Right lobe of liver (tissue), 6 donors: ENCODE results near the gene C6orf89. TPM values are rescaled to one million over a fixed set of nuclear protein-coding genes. Genes with fewer than 3 reads are reported as not detected.

ENCODE experiments used
- ATAC-seq, 4 donors: fragments of 200-7000 bp; cut with Tn5 transposase; one replicate each; pipeline ENCODE4 v1.9.1; 2020; ENCODE audit warnings: mild to moderate bottlenecking in 4 of 4, moderate library complexity in 4 of 4
- DNase-seq, 3 donors: peaks; one replicate each; pipeline ENCODE4 v3.0.0-alpha.2; 2020
- H3K27ac ChIP-seq, 3 donors: fragments of 200-600 bp; one replicate each; pipeline ENCODE4 v1.8.0; 2022
- H3K27me3 ChIP-seq, 2 donors: fragments of 200-600 bp; one replicate each; pipeline ENCODE4 v1.8.0; 2022
- H3K36me3 ChIP-seq, 4 donors: fragments of 200-600 bp; sonication (generic) in 1 of 4; one replicate each; pipeline versions ENCODE4 v1.5.1 to v1.8.0; 2017 to 2022; ENCODE audit warnings: control low read depth in 1 of 4
- H3K4me1 ChIP-seq, 4 donors: fragments of 200-600 bp; sonication (generic) in 1 of 4; one replicate each; pipeline versions ENCODE4 v1.5.1 to v1.8.0; 2017 to 2022; ENCODE audit warnings: control low read depth in 1 of 4
- H3K4me3 ChIP-seq, 3 donors: fragments of 200-600 bp; one replicate each; pipeline ENCODE4 v1.8.0; 2022
- H3K9me3 ChIP-seq, 4 donors: fragments of 200-600 bp; sonication (generic) in 1 of 4; one replicate each; pipeline versions ENCODE4 v1.5.1 to v1.8.0; 2017 to 2022; ENCODE audit warnings: control low read depth in 1 of 4
- CTCF ChIP-seq, 4 donors: fragments of 200-600 bp in 3 of 4; fragments of 450-650 bp in 1 of 4; IDR thresholded peaks; one replicate each; pipeline versions ENCODE4 v1.5.1 to v1.8.0; 2016 to 2022; ENCODE audit warnings: antibody characterized with exemption in 4 of 4, mild to moderate bottlenecking in 2 of 4
- POLR2A ChIP-seq: fragments of 450-650 bp; IDR thresholded peaks from one replicate; pipeline ENCODE4 v1.6.1; 2017; ENCODE audit warnings: antibody characterized with exemption, mild to moderate bottlenecking
- WGBS: methylation state at CpG from one replicate; pipeline ENCODE4 v1.1.6; 2018; ENCODE audit warnings: low coverage, low lambda C conversion rate; ENCODE audit not compliant: insufficient coverage; ENCODE audit errors: missing lambda C conversion rate; 5-methylcytosine and 5-hydroxymethylcytosine counted together
- intact Hi-C, 2 donors: fragments of 100-400 bp; cut with DNase I; formaldehyde crosslinking; loops; one replicate each; pipeline versions ENCODE4 v1.11.2 to v1.14.1; 2022
- total RNA-seq, 6 experiments: library from RNA; depleted of rRNA in 2 of 6; stranded (reverse); fragments of >200 nt in 2 of 6; fragmentation: NEBNext Ultra II Directional in 3 of 6; extraction: Animal tissue kit (Norgen Biotek cat#: 25700) in 3 of 6; gene quantifications; one replicate each; pipeline versions ENCODE4 v1.1.0 to v1.2.4, GENCODE V29; 2016 to 2023
- donor health status: DM: no; HTN: yes; CAD: no.
- donor health status: DM: no; HTN: no; CAD: no.
- donor health status: DM: no; HTN: no; CAD: no.
- donor health status: DM: no; HTN: yes; CAD: no.
- donor health status: DM: no; HTN: yes; CAD: no.

C6orf89 gene
- total RNA-seq, 6 experiments from 2014 or later = 29.0 to 37.0 (median 32.1) TPM

DNA sequence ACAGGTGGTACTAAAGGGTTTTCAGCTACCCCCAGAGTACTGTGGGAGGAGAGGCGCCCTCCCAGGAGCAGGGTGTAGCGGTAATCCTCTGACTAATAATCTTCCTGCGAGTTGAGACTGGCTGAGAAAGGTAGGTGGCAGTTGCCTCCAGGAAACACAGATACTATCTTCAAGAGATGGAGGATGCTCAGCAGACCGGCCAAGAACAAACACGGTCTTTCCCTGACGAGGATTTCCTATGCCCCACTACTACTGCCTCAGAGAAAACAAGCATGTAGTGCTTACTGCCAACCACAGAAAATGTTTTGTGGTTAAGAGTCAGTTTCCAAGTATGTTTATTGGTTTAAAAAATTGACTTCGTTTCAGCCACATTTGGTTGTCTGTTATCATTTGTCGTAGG, 26.8 kb downstream of the C6orf89 start:
- H3K27ac ChIP-seq = no peak overlapping the region
- H3K4me1 ChIP-seq = peaks cover 0 to 14% (median 0%) of the 10 kb centered on the region in 4 donors
- H3K4me3 ChIP-seq = no peak overlapping the region
- H3K36me3 ChIP-seq = peaks cover 0 to 24% (median 12%) of the 10 kb centered on the region in 4 donors
- intact Hi-C loops = no loop called here
- H3K9me3 ChIP-seq = no peaks in the 10 kb centered on the region
- no peak for ATAC-seq
- no peaks in the 10 kb centered on the region for H3K27me3 ChIP-seq
- DNase-seq = no peak
- 62% methylated on average over 8 of the region's 8 CpGs for WGBS
- TF ChIP-seq CTCF (IDR thresholded peaks at IDR 0.05) (no peak), POLR2A (no peak)

DNA sequence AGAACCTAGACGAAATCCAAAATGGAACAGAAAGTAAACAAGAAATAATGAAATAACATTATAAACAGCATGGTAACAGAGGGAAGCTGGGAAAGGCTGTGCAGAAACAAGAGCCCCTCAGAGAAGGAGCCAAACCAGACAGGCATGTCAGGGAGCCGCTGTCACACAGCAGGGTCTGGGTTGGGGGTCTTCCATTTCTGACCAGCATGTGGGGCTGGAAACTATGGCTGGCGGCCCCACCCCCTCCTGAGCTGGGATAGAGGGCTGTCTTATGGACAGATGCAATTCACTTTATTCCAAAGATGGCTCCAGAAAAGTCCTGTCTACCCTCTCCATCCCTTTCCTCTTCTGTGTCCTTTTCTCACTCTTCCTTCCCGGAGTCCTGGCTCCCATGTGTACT, 27.3 kb downstream of the C6orf89 start:
- no peaks in the 10 kb centered on the region for H3K27me3 ChIP-seq
- DNase-seq (no peak), ATAC-seq (no peak)
- peaks cover 0 to 9% (median 0%) of the 10 kb centered on the region in 4 donors for H3K4me1 ChIP-seq
- peaks cover 0 to 24% (median 12%) of the 10 kb centered on the region in 4 donors for H3K36me3 ChIP-seq
- intact Hi-C loops = no loop called here
- no peak overlapping the region for H3K4me3 ChIP-seq
- H3K9me3 ChIP-seq = no peaks in the 10 kb centered on the region
- 62% methylated on average over 4 of the region's 4 CpGs for WGBS
- peak overlapping the region; percentile 47 to 81 (median 77) for H3K27ac ChIP-seq
- TF ChIP-seq CTCF (IDR thresholded peaks at IDR 0.05) (no peak), POLR2A (no peak)

DNA sequence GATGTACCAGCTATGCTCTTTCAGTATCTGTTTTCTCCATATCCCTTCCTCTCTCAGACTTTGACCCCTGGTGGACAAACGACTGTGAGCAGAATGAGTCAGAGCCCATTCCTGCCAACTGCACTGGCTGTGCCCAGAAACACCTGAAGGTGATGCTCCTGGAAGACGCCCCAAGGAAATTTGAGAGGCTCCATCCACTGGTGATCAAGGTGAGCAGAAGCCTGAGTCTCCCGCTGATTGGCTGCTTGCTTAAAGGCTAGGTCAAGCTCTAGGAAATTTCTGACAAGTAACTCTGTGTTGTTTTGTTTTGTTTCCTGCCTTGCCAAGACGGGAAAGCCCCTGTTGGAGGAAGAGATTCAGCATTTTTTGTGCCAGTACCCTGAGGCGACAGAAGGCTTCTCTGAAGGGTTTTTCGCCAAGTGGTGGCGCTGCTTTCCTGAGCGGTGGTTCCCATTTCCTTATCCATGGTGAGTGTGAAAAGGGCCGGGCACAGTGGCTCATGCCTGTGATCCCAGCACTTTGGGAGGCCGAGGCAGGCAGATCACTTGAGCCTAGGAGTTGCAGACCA, 28.6 kb downstream of the C6orf89 start:
- Histone ChIP-seq H3K4me3 (no peak overlapping the region), H3K27me3 (no peaks in the 10 kb centered on the region), H3K9me3 (no peaks in the 10 kb centered on the region), H3K36me3 (peaks cover 0 to 26% (median 17%) of the 10 kb centered on the region in 4 donors), H3K4me1 (peaks cover 0 to 7% (median 0%) of the 10 kb centered on the region in 4 donors), H3K27ac (peak overlapping the region; percentile 47 to 81 (median 77))
- ATAC-seq = peak; percentile 97 to 99 (median 98)
- intact Hi-C loops = no loop called here
- peak in 2 of 3 donors; percentile 72 to 77 for DNase-seq
- 49% methylated on average over 9 of the region's 10 CpGs for WGBS
- TF ChIP-seq POLR2A (no peak), CTCF (IDR thresholded peaks at IDR 0.05) (peak in 3 of 4 donors; percentile 15 to 38 (median 26))

DNA sequence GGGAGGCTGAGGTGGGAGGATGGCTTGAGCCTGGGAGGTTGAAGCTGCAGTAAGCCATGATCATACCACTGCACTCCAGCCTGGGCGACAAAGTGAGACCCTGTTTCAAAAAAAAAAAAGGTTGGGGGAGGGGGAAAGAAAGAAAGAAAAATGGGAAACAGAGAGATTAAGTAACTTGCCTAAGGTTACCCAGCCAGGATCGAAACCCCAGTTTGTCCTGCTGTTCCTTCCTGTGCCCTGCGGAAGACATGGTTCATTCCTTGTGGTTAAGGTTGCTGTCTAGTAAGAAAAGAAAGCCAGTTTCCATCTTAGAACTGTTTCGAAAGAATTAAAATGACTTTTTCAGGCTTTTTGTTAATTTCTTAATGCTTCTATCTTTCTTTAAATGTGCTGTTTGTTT, 29.8 kb downstream of the C6orf89 start:
- H3K36me3 ChIP-seq = peaks cover 0 to 29% (median 17%) of the 10 kb centered on the region in 4 donors
- no peak overlapping the region for H3K4me3 ChIP-seq
- DNase-seq (no peak), ATAC-seq (no peak)
- no peak for TF ChIP-seq CTCF (IDR thresholded peaks at IDR 0.05)
- H3K4me1 ChIP-seq = peaks cover 0 to 7% (median 0%) of the 10 kb centered on the region in 4 donors
- H3K27me3 ChIP-seq = no peaks in the 10 kb centered on the region
- intact Hi-C loops = no loop called here
- no peaks in the 10 kb centered on the region for H3K9me3 ChIP-seq
- H3K27ac ChIP-seq = no peak overlapping the region
- 85% methylated on average over 2 of the region's 4 CpGs for WGBS
